ENCODE results near the gene RETREG3.

The RETREG3 gene

DNA sequence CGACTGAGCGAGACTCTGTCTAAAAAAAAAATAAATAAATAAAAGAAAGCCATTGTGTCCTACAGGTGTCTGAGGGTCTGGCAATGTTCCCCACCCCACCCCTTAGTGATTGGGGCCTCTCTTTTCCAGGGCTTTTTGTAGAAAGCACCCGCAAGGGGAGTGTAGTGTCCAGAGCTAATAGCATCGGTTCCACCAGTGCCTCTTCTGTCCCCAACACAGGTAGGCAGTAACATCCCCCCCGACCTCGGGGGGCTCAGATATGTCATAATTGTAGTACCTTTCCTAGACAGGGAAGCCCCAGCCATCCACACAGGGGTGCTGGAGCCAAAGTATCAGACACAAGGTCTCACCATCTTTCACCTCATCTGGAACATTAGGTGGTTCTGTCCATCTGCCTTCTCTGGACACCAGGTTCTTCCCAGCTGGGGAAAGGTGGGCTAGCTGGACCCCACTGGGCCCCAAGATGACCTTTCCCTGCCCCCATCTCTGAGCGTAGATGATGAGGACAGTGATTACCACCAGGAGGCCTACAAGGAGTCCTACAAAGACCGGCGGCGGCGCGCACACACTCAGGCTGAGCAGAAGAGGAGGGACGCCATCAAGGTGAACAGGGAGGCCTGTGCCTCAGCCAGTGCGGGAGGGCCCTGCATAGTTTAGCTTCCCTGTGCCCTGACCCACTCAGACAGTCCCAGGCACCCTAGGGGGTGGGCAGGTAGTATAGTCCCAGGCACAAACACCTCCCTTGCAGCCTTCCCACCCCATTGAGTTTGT, 40.6 kb downstream of the RETREG3 start:
- Mint-ChIP-seq H3K27ac (peak overlapping the region; percentile 98), H3K4me1 (ENCODE audit: low read depth) (peaks cover 64% of the 10 kb centered on the region), H3K9me3 (no peaks in the 10 kb centered on the region), H3K4me3 (peak overlapping the region; percentile 95), H3K27me3 (no peaks in the 10 kb centered on the region), H3K36me3 (ENCODE audit: low read depth) (peaks cover 95% of the 10 kb centered on the region)
- DNase-seq, result no peak

DNA sequence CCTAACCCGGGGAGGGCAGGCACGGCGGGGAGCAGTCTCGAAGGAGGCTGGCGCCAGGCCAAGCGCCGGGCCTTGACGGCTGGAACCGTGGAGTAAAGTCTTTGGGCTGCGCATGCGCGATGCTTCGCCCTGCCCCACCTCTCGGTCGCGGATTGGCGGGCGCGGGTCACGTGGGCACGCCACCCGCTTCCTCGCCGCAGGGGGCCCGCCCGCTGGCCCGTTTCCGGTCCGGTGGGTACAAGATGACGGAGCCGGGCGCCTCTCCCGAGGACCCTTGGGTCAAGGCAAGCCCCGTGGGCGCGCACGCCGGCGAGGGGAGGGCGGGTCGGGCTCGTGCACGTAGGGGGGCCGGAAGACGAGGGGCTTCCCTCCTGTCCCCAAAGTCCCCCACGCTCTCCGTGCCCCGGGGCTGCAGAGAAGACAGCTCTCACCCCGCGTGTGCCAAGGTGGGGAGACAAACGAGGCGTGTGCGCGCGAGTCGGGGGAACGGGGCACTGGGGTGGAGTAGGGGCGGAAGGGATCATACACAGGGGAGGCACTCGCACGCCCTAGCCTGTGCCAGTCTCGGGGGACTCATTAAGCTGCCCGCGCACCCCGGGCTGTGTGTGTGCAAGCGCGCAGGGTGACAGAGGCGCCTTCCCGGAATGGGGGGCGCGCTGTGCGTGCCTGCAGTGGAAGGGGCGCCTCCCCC, 42.1 kb downstream of the RETREG3 start, which contains the start of gene MLX:
MLX (plus strand) TSS at position 218 of the 691 bp plus-strand sequence; CDS start at position 243, 25 bp downstream.
- no peaks in the 10 kb centered on the region for H3K27me3 Mint-ChIP-seq
- peak within 1 kb of the TSS; percentile 95 for H3K4me3 Mint-ChIP-seq
- H3K27ac Mint-ChIP-seq, result peak within 1 kb of the TSS; percentile 98
- H3K4me1 Mint-ChIP-seq (ENCODE audit: low read depth), result peaks cover 65% of the 10 kb centered on the region
- H3K9me3 Mint-ChIP-seq, result no peaks in the 10 kb centered on the region
- peak; percentile 94 for DNase-seq
- H3K36me3 Mint-ChIP-seq (ENCODE audit: low read depth), result peaks cover 95% of the 10 kb centered on the region

DNA sequence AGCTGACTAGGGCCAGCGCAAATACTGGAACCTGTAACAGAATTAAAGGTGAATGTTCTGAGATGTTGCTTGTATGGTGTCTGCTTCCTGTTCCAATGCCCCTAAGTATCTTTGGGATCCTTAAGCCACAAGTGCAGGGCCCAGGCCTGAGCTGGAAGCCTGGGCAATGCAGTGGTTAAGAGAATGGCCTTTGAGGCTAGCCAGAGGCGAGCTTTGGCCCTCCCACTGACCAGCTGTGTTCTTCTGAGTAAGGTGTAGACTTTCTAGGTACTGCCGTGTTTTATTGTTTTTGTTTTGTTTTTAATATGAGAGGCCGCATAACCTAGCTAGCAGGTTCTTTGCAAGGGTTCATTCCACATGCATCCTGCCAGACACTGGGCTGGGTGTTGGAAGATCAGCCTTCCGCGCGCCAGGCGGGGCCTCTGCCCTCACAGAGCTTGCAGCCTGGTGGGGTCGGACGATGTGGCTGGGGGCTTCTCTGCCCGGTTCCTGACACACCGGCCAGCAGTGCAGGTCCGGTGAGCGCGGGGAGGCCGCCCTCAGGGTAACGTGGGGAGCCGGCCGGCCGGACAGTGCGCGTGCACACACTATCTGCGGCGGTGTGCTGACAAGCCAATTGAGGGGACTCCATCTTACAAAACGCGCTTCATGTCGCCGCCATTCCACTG, 42.8 kb downstream of the RETREG3 start:
- H3K9me3 Mint-ChIP-seq, result no peaks in the 10 kb centered on the region
- DNase-seq, result no peak
- H3K4me1 Mint-ChIP-seq (ENCODE audit: low read depth), result peaks cover 67% of the 10 kb centered on the region
- peak overlapping the region; percentile 95 for H3K4me3 Mint-ChIP-seq
- no peaks in the 10 kb centered on the region for H3K27me3 Mint-ChIP-seq
- H3K36me3 Mint-ChIP-seq (ENCODE audit: low read depth), result peaks cover 91% of the 10 kb centered on the region
- H3K27ac Mint-ChIP-seq, result peak overlapping the region; percentile 98

DNA sequence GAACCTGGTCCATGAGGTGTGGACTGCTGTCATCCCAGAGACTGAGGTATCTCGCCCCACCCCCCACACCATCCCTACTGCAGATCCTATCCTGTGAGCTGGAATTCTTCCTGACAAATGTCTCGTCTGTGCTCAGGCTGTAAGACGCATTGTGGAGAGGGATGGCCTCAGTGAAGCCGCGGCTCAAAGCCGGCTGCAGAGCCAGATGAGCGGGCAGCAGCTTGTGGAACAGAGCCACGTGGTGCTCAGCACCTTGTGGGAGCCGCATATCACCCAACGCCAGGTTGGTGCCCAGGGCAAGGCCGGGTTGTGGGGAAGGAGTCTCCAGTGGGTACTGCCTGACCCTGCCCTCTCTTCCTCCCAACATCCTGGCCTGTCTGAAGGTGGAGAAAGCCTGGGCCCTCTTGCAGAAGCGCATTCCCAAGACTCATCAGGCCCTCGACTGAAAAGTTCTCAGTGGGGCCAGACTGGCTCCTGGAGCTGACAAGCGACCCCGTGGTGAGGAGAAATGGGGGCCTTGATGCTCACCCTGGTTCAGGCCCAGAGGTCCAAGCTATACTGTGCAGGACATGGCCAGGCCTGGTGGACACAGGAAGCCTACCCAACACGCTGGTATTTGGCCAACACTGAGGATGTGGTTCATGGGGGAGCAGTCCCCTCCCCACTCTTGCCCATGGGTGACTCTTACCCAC, 43.5 kb downstream of the RETREG3 start:
- H3K4me1 Mint-ChIP-seq (ENCODE audit: low read depth), result peaks cover 65% of the 10 kb centered on the region
- no peaks in the 10 kb centered on the region for H3K27me3 Mint-ChIP-seq
- no peaks in the 10 kb centered on the region for H3K9me3 Mint-ChIP-seq
- DNase-seq, result no peak
- H3K4me3 Mint-ChIP-seq, result peak overlapping the region; percentile 95
- peaks cover 85% of the 10 kb centered on the region for H3K36me3 Mint-ChIP-seq (ENCODE audit: low read depth)
- peak overlapping the region; percentile 98 for H3K27ac Mint-ChIP-seq

- Mint-ChIP-seq H3K9me3 (no peaks in the 10 kb centered on the region), H3K4me3 (peak overlapping the region; percentile 96), H3K27me3 (no peaks in the 10 kb centered on the region), H3K36me3 (ENCODE audit: low read depth) (peaks cover 78% of the 10 kb centered on the region), H3K27ac (peak overlapping the region; percentile 99), H3K4me1 (ENCODE audit: low read depth) (peaks cover 62% of the 10 kb centered on the region)
- no peak for DNase-seq
Observed at GRCh38 chr17:42564815-42565522, 44.2 kb downstream of the RETREG3 start.

- H3K4me3 Mint-ChIP-seq, result peak overlapping the region; percentile 96
- peaks cover 53% of the 10 kb centered on the region for H3K4me1 Mint-ChIP-seq (ENCODE audit: low read depth)
- no peaks in the 10 kb centered on the region for H3K9me3 Mint-ChIP-seq
- DNase-seq, result no peak
- no peaks in the 10 kb centered on the region for H3K27me3 Mint-ChIP-seq
- H3K36me3 Mint-ChIP-seq (ENCODE audit: low read depth), result peaks cover 67% of the 10 kb centered on the region
- H3K27ac Mint-ChIP-seq, result peak overlapping the region; percentile 99
Observed at GRCh38 chr17:42563950-42564349, 45.2 kb downstream of the RETREG3 start.

- Mint-ChIP-seq H3K4me3 (peak overlapping the region; percentile 96), H3K9me3 (no peaks in the 10 kb centered on the region), H3K4me1 (ENCODE audit: low read depth) (peaks cover 49% of the 10 kb centered on the region), H3K27me3 (no peaks in the 10 kb centered on the region), H3K36me3 (ENCODE audit: low read depth) (peaks cover 63% of the 10 kb centered on the region), H3K27ac (peak overlapping the region; percentile 99)
- no peak for DNase-seq
Observed at GRCh38 chr17:42563543-42563942, 45.6 kb downstream of the RETREG3 start.

DNA sequence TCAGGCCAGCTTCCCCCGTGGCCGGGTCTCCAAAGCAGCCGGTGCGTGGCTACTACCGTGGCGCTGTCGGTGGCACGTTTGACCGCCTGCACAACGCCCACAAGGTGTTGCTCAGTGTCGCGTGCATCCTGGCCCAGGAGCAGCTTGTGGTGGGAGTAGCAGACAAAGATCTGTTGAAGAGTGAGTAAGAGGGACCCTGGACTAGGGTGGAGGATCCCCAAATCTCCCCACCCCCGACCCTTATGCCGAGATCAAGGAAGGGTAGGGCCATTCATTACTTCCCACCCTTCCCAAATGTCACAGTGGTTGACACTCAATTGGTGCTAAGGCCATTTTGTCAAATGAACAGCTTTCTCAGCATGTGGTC, 46.0 kb downstream of the RETREG3 start:
- Mint-ChIP-seq H3K27ac (peak overlapping the region; percentile 99), H3K27me3 (no peaks in the 10 kb centered on the region), H3K9me3 (no peaks in the 10 kb centered on the region), H3K36me3 (ENCODE audit: low read depth) (peaks cover 60% of the 10 kb centered on the region), H3K4me1 (ENCODE audit: low read depth) (peaks cover 47% of the 10 kb centered on the region), H3K4me3 (peak overlapping the region; percentile 96)
- DNase-seq, result no peak

- H3K4me3 Mint-ChIP-seq, result peak overlapping the region; percentile 96
- no peaks in the 10 kb centered on the region for H3K27me3 Mint-ChIP-seq
- no peaks in the 10 kb centered on the region for H3K9me3 Mint-ChIP-seq
- H3K36me3 Mint-ChIP-seq (ENCODE audit: low read depth), result peaks cover 55% of the 10 kb centered on the region
- peak overlapping the region; percentile 99 for H3K27ac Mint-ChIP-seq
- peaks cover 43% of the 10 kb centered on the region for H3K4me1 Mint-ChIP-seq (ENCODE audit: low read depth)
- DNase-seq, result no peak
Observed at GRCh38 chr17:42562388-42563142, 46.6 kb downstream of the RETREG3 start.

GRCh38 chr17:42561897-42562387, 47.2 kb downstream of the RETREG3 start, which contains the start of gene COASY:
Gene COASY (plus strand): TSS chr17:42562148. CDS start chr17:42562623, 475 bp downstream.
- DNase-seq, result peak; percentile 93
- Mint-ChIP-seq H3K4me3 (peak within 1 kb of the TSS; percentile 96), H3K27ac (peak within 1 kb of the TSS; percentile 99), H3K4me1 (ENCODE audit: low read depth) (peaks cover 42% of the 10 kb centered on the region), H3K36me3 (ENCODE audit: low read depth) (peaks cover 49% of the 10 kb centered on the region), H3K9me3 (no peaks in the 10 kb centered on the region), H3K27me3 (no peaks in the 10 kb centered on the region)

DNA sequence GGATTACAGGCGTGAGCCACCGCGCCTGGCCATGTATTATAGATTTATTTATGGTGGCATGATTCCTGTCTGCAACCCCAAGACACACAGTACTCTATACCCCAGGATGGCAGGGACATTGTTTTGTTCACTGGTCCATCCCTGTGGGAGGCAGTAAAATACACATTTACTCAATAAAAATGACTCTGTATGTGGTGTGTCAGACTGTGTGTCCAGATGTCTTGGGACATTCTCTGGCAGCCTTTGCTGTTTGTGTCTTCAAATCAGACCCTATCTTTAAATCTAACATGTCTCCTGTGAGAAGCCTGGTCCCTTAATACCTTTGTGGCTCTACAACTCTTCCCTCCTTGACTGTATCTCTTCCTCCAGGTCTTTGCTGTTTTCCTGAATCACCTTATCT, 48.9 kb downstream of the RETREG3 start:
- peak overlapping the region; percentile 71 for H3K4me3 Mint-ChIP-seq

DNA sequence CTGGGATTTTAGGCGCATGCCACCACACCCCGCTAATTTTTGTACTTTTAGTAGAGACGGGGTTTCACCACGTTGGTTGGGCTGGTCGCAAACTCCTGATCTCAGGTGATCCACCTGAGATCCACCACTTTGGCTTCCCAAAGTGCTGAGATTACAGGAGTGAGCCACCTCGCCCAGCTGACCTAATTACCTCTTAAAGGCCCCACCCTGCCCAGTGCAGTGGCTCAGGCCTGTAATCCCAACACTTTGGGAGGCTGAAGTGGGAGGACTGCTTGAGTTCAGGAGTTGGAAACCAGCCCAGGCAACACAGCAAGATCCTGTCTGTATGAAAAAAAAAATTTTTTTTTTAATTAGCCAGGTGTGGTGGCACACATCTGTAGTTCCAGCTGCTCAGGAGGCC, 50.1 kb downstream of the RETREG3 start:
- Mint-ChIP-seq H3K9me3 (no peaks in the 10 kb centered on the region), H3K27me3 (no peaks in the 10 kb centered on the region), H3K4me1 (ENCODE audit: low read depth) (peaks cover 35% of the 10 kb centered on the region), H3K27ac (no peak overlapping the region), H3K4me3 (no peak overlapping the region), H3K36me3 (ENCODE audit: low read depth) (peaks cover 27% of the 10 kb centered on the region)
- DNase-seq, result no peak

More for the DNA sequence above, 48.9 kb downstream of the RETREG3 start:
- DNase-seq, result no peak
- Mint-ChIP-seq H3K27ac (no peak overlapping the region), H3K4me1 (ENCODE audit: low read depth) (peaks cover 38% of the 10 kb centered on the region), H3K9me3 (no peaks in the 10 kb centered on the region), H3K36me3 (ENCODE audit: low read depth) (peaks cover 34% of the 10 kb centered on the region), H3K27me3 (no peaks in the 10 kb centered on the region)

Data from activated T-cell treated with anti-CD3 and anti-CD28 coated beads, Interleukin-2, amount 50 U/mL, for 24 hours (primary cell).